Mammary epithelial cell (primary cell): ENCODE data around the gene ARHGEF10L.

ENCODE experiments used
- CTCF ChIP-seq, 2 donors: IDR thresholded peaks in 1 of 2; conservative IDR thresholded peaks in 1 of 2; 2 replicates each; pipeline ENCODE4 v1.5.1; 2011 to 2012; ENCODE audit warnings: inconsistent platforms in 2 of 2, low read length in 2 of 2, mild to moderate bottlenecking in 2 of 2, control low read depth in 1 of 2, low read depth in 1 of 2; ENCODE audit not compliant: insufficient read depth in 1 of 2; ENCODE audit errors: extremely low read depth in 1 of 2
- EZH2 ChIP-seq: IDR thresholded peaks from 2 replicates; pipeline ENCODE4 v1.6.1; 2012; ENCODE audit warnings: low read length, inconsistent platforms, borderline replicate concordance

GRCh38 chr1:17742583-17742982 lies 203.1 kb downstream of the ARHGEF10L start:
- TF ChIP-seq CTCF (conservative IDR thresholded peaks at IDR 0.05 in 1 of 2, IDR thresholded peaks at IDR 0.05 in 1 of 2; ENCODE audit: extremely low read depth in 1 of 2, insufficient read depth in 1 of 2, low read depth in 1 of 2, low read length in 2 of 2), result no peak
- TF ChIP-seq EZH2, result no peak
